GM23248 (cell line): Measurements from ENCODE around the gene LRRC52.

Experiments used
- EZH2 ChIP-seq: fragments of 200-600 bp; sonication (generic); IDR thresholded peaks from 2 replicates; pipeline ENCODE4 v1.6.1; 2018; ENCODE audit warnings: antibody characterized with exemption, mild to moderate bottlenecking; ENCODE audit not compliant: insufficient read depth, poor library complexity, severe bottlenecking
- EZH2phosphoT487 ChIP-seq: fragments of 200-600 bp; sonication (generic); IDR thresholded peaks from 2 replicates; pipeline ENCODE4 v1.6.1; 2018; ENCODE audit warnings: antibody characterized with exemption, moderate library complexity, mild to moderate bottlenecking, low read depth; ENCODE audit not compliant: insufficient read depth

DNA sequence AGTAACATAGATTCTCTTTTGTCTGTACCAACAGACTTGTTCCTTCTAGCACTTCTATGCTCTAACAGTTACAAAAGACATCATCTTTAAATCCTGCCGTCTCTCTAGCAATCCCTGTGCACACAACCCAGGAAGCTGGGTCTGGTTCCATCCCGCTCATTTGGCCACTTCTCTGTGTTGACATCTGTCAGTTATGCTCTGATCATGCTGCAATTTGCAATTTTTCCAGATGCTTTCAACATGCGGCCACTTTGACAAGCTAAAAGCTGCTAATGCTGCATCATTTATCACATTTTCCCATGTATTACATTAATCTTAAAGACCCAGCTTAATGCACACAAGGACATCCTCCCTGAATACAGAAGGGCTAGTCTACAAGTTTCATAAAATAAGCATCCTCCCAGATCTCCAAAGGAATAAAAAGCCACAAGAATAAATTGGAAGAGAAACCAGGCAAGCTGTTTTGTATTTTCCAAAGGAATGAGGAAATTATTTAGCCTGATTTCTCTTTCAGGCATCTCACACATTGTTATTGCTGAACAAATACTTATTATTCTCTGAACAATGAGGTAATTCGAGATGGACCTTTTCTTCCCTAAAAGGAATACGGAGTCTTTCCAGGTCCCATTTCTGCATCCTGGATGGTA is 19.0 kb upstream of the LRRC52 start:
- TF ChIP-seq EZH2 (no peak), EZH2phosphoT487 (no peak)
